ENCODE measurements around the gene DSTN. TPM values are rescaled to one million over a fixed set of nuclear protein-coding genes. Genes with fewer than 3 reads are reported as not detected.

Gene DSTN
- total and polyA plus RNA-seq, 8 donors, result 334 to 1,254 (median 577) TPM

GRCh38 chr20:17555106-17555505, 14.8 kb upstream of the DSTN start:
- no peak for DNase-seq
- Histone ChIP-seq H3K27ac (peak overlapping the region in 1 of 5 donors; percentile 100), H3K36me3 (no peaks in the 10 kb centered on the region), H3K9me3 (no peaks in the 10 kb centered on the region), H3K4me1 (peaks cover 21 to 41% (median 37%) of the 10 kb centered on the region in 4 donors), H3K27me3 (no peaks in the 10 kb centered on the region), H3K4me3 (no peak overlapping the region)
- intact Hi-C loops (cut with DNase I; ENCODE audit: low total_unique reads), result no loop called here
- WGBS, 5 donors, result 90 to 98% (median 95%) methylated on average over 3 of the region's 3 CpGs
- no peak for TF ChIP-seq EP300 (IDR thresholded peaks at IDR 0.05)
- TF ChIP-seq CTCF (IDR thresholded peaks at IDR 0.05), result no peak
- no peak for TF ChIP-seq POLR2AphosphoS5 (IDR thresholded peaks at IDR 0.05)
- no peak for TF ChIP-seq POLR2A (IDR thresholded peaks at IDR 0.05)

GRCh38 chr20:17556837-17557674, 12.8 kb upstream of the DSTN start:
- Histone ChIP-seq H3K4me3 (no peak overlapping the region), H3K4me1 (peaks cover 21 to 51% (median 38%) of the 10 kb centered on the region in 4 donors), H3K27ac (peak overlapping the region; percentile 81 to 100 (median 91)), H3K27me3 (no peaks in the 10 kb centered on the region), H3K36me3 (no peaks in the 10 kb centered on the region), H3K9me3 (no peaks in the 10 kb centered on the region)
- intact Hi-C loops (cut with DNase I; ENCODE audit: low total_unique reads), result no loop called here
- peak in 1 of 3 donors; percentile 25 for TF ChIP-seq POLR2AphosphoS5 (IDR thresholded peaks at IDR 0.05)
- no peak for TF ChIP-seq POLR2A (IDR thresholded peaks at IDR 0.05)
- 29 to 50% (median 34%) methylated on average over 11 of the region's 11 CpGs for WGBS, 5 donors
- peak; percentile 76 to 85 for DNase-seq

GRCh38 chr20:17557675-17558006, 12.2 kb upstream of the DSTN start:
- DNase-seq, result peak; percentile 59 to 93
- TF ChIP-seq EP300 (IDR thresholded peaks at IDR 0.05) (no peak), POLR2A (IDR thresholded peaks at IDR 0.05) (no peak), CTCF (IDR thresholded peaks at IDR 0.05) (no peak), POLR2AphosphoS5 (IDR thresholded peaks at IDR 0.05) (peak in 2 of 3 donors; percentile 69 to 85)
- Histone ChIP-seq H3K36me3 (no peaks in the 10 kb centered on the region), H3K9me3 (no peaks in the 10 kb centered on the region), H3K4me1 (peaks cover 21 to 51% (median 38%) of the 10 kb centered on the region in 4 donors), H3K27ac (peak overlapping the region; percentile 81 to 100 (median 91)), H3K27me3 (no peaks in the 10 kb centered on the region), H3K4me3 (no peak overlapping the region)
- WGBS, 5 donors, result 20 to 34% (median 30%) methylated on average over 3 of the region's 3 CpGs
- intact Hi-C loops (cut with DNase I; ENCODE audit: low total_unique reads), result no loop called here

- no peaks in the 10 kb centered on the region for H3K27me3 ChIP-seq
- no peaks in the 10 kb centered on the region for H3K9me3 ChIP-seq
- peaks cover 21 to 51% (median 38%) of the 10 kb centered on the region in 4 donors for H3K4me1 ChIP-seq
- peak; percentile 42 to 86 for DNase-seq
- 13 to 30% (median 19%) methylated on average over 7 of the region's 7 CpGs for WGBS, 5 donors
- peak overlapping the region in 1 of 4 donors; percentile 10 for H3K4me3 ChIP-seq
- peak overlapping the region; percentile 86 to 100 (median 93) for H3K27ac ChIP-seq
- no peaks in the 10 kb centered on the region for H3K36me3 ChIP-seq
- intact Hi-C loops (cut with DNase I; ENCODE audit: low total_unique reads), result no loop called here
- TF ChIP-seq POLR2AphosphoS5 (IDR thresholded peaks at IDR 0.05), result peak; percentile 37 to 93 (median 61)
- TF ChIP-seq EP300 (IDR thresholded peaks at IDR 0.05), result peak; percentile 7
- no peak for TF ChIP-seq POLR2A (IDR thresholded peaks at IDR 0.05)
- TF ChIP-seq CTCF (IDR thresholded peaks at IDR 0.05), result no peak
Measured at GRCh38 chr20:17558154-17558940, 11.5 kb upstream of the DSTN start.

Measured in stomach (tissue), 9 donors.